ENCODE results near the gene APRT. TPM values are rescaled to one million over a fixed set of nuclear protein-coding genes. Genes with fewer than 3 reads are reported as not detected.
"Not testable (repeated sequence)": the region's sequence is repeated elsewhere in the genome, so short reads cannot be mapped to it uniquely, and the experiment has no call there.

The APRT gene
- total RNA-seq, 1 donor from 2014 or later, result 39.2 TPM

- Histone ChIP-seq H3K4me3 (no peak overlapping the region), H3K27ac (replicated peaks) (peak overlapping the region; percentile 43), H3K9me3 (replicated peaks) (no peaks in the 10 kb centered on the region), H3K4me1 (peaks cover 65% of the 10 kb centered on the region), H3K36me3 (no peaks in the 10 kb centered on the region), H3K27me3 (ENCODE audit: low read depth) (no peaks in the 10 kb centered on the region)
- DNase-seq, result peak; percentile 75
- TF ChIP-seq CTCF (IDR thresholded peaks at IDR 0.05; ENCODE audit: borderline replicate concordance), result no peak
- intact Hi-C loops (cut with micrococcal nuclease), result no loop called here
Observed at GRCh38 chr16:88773812-88774291, 37.9 kb downstream of the APRT start.

- intact Hi-C loops (cut with micrococcal nuclease), result no loop called here
- no peaks in the 10 kb centered on the region for H3K9me3 ChIP-seq (replicated peaks)
- H3K4me3 ChIP-seq, result no peak overlapping the region
- peak; percentile 58 for DNase-seq
- peak overlapping the region; percentile 43 for H3K27ac ChIP-seq (replicated peaks)
- TF ChIP-seq CTCF (IDR thresholded peaks at IDR 0.05; ENCODE audit: borderline replicate concordance), result no peak
- H3K36me3 ChIP-seq, result no peaks in the 10 kb centered on the region
- H3K4me1 ChIP-seq, result peaks cover 69% of the 10 kb centered on the region
- no peaks in the 10 kb centered on the region for H3K27me3 ChIP-seq (ENCODE audit: low read depth)
Observed at GRCh38 chr16:88772871-88773811, 38.6 kb downstream of the APRT start.

GRCh38 chr16:88771781-88772180 lies 39.9 kb downstream of the APRT start:
- H3K4me3 ChIP-seq; DNase-seq; H3K9me3 ChIP-seq (replicated peaks); H3K27ac ChIP-seq (replicated peaks); H3K27me3 ChIP-seq (ENCODE audit: low read depth); H3K36me3 ChIP-seq; intact Hi-C loops (cut with micrococcal nuclease): not testable (repeated sequence)
- H3K4me1 ChIP-seq, result peaks cover 83% of the 10 kb centered on the region

GRCh38 chr16:88771294-88771772 lies 40.4 kb downstream of the APRT start:
- no peak for DNase-seq
- Histone ChIP-seq H3K4me1 (peaks cover 83% of the 10 kb centered on the region), H3K27ac (replicated peaks) (peak overlapping the region; percentile 60), H3K4me3 (peak overlapping the region; percentile 43), H3K9me3 (replicated peaks) (no peaks in the 10 kb centered on the region), H3K27me3 (ENCODE audit: low read depth) (no peaks in the 10 kb centered on the region), H3K36me3 (no peaks in the 10 kb centered on the region)
- intact Hi-C loops (cut with micrococcal nuclease), result no loop called here
- TF ChIP-seq CTCF (IDR thresholded peaks at IDR 0.05; ENCODE audit: borderline replicate concordance), result no peak

GRCh38 chr16:88770461-88771293 lies 41.1 kb downstream of the APRT start:
- DNase-seq, result peak; percentile 61

More at GRCh38 chr16:88770461-88771293, 41.1 kb downstream of the APRT start:
- TF ChIP-seq CTCF (IDR thresholded peaks at IDR 0.05; ENCODE audit: borderline replicate concordance), result no peak
- intact Hi-C loops (cut with micrococcal nuclease), result no loop called here
- Histone ChIP-seq H3K4me3 (peak overlapping the region; percentile 43), H3K9me3 (replicated peaks) (no peaks in the 10 kb centered on the region), H3K27me3 (ENCODE audit: low read depth) (no peaks in the 10 kb centered on the region), H3K36me3 (no peaks in the 10 kb centered on the region), H3K4me1 (peaks cover 83% of the 10 kb centered on the region), H3K27ac (replicated peaks) (peak overlapping the region; percentile 60)

All from left ventricle myocardium inferior (tissue), 1 donor.